Midbrain (tissue), 1 donor: ENCODE data around the gene SPATA45.
"Not testable (repeated sequence)": the region's sequence is repeated elsewhere in the genome, so short reads cannot be mapped to it uniquely, and the experiment has no call there.

Experiments used
- DNase-seq: peaks from one replicate; lab custom pipeline; 2025; lab: John Stamatoyannopoulos, UW

Gene SPATA45

GRCh38 chr1:212847549-212847948, at the start of gene SPATA45:
TSS of gene SPATA45 (minus strand) at chr1:212847649. CDS start at chr1:212836149, 11,500 bp downstream.
- no peak for DNase-seq

GRCh38 chr1:212892108-212892507, 44.7 kb upstream of the SPATA45 start:
- no peak for DNase-seq

GRCh38 chr1:212884592-212884991, 37.1 kb upstream of the SPATA45 start:
- DNase-seq = no peak

GRCh38 chr1:212879947-212880690, 32.7 kb upstream of the SPATA45 start:
- DNase-seq = no peak

GRCh38 chr1:212878418-212878817, 31.0 kb upstream of the SPATA45 start:
- no peak for DNase-seq

GRCh38 chr1:212873518-212873917, 26.1 kb upstream of the SPATA45 start:
- DNase-seq = no peak

GRCh38 chr1:212871976-212872375, 24.5 kb upstream of the SPATA45 start:
- DNase-seq = no peak

- no peak for DNase-seq
Observed at GRCh38 chr1:212867192-212867591, 19.7 kb upstream of the SPATA45 start.

GRCh38 chr1:212864201-212864600, 16.8 kb upstream of the SPATA45 start:
- peak; percentile 9 for DNase-seq

- DNase-seq = not testable (repeated sequence)
Observed at GRCh38 chr1:212863345-212863744, 15.9 kb upstream of the SPATA45 start.

- no peak for DNase-seq
Observed at GRCh38 chr1:212862111-212862690, 14.8 kb upstream of the SPATA45 start.

GRCh38 chr1:212860713-212861581, 13.5 kb upstream of the SPATA45 start:
- DNase-seq = no peak

GRCh38 chr1:212858461-212859265, 11.2 kb upstream of the SPATA45 start:
- peak; percentile 38 for DNase-seq

- peak; percentile 95 for DNase-seq
Observed at GRCh38 chr1:212857992-212858460, 10.6 kb upstream of the SPATA45 start, which contains the start of gene FLVCR1. TSS of gene FLVCR1 (plus strand) at chr1:212858275. CDS start at chr1:212858453, 178 bp downstream.

- peak; percentile 6 for DNase-seq
Observed at GRCh38 chr1:212856755-212857154, 9.3 kb upstream of the SPATA45 start.

GRCh38 chr1:212853658-212854057, 6.2 kb upstream of the SPATA45 start:
- DNase-seq = no peak

GRCh38 chr1:212852105-212852688, 4.7 kb upstream of the SPATA45 start:
- no peak for DNase-seq

- DNase-seq = not testable (repeated sequence)
Observed at GRCh38 chr1:212844521-212844920, 2.9 kb downstream of the SPATA45 start.

GRCh38 chr1:212838145-212838544, 9.3 kb downstream of the SPATA45 start:
- DNase-seq = no peak

- not testable (repeated sequence) for DNase-seq
Observed at GRCh38 chr1:212833211-212834207, 13.9 kb downstream of the SPATA45 start.
